Chondrocyte (in vitro differentiated cells): ENCODE results near the gene SF3B2. TPM values are rescaled to one million over a fixed set of nuclear protein-coding genes. Genes with fewer than 3 reads are reported as not detected.
A peak's percentile ranks its signal among the peaks of the same experiment; 100 is the strongest.

ENCODE experiments used
- DNase-seq: peaks from one replicate; pipeline ENCODE4 v3.0.0; 2021; ENCODE audit warnings: mixed read lengths, low spot score
- H3K27ac Mint-ChIP-seq: one replicate; pipeline ENCODE4 v1.8.0; 2021; ENCODE audit warnings: mild to moderate bottlenecking, moderate library complexity, mixed read lengths; ENCODE audit not compliant: unreplicated experiment
- H3K27me3 Mint-ChIP-seq: 2 replicates; pipeline ENCODE4 v1.8.0; 2021; ENCODE audit warnings: low read depth, mixed read lengths
- H3K36me3 Mint-ChIP-seq: 2 replicates; pipeline ENCODE4 v1.8.0; 2021; ENCODE audit warnings: low read depth, mixed read lengths
- H3K4me1 Mint-ChIP-seq: 2 replicates; pipeline ENCODE4 v1.8.0; 2021; ENCODE audit warnings: low read depth, mild to moderate bottlenecking, mixed read lengths
- H3K4me3 Mint-ChIP-seq: one replicate; pipeline ENCODE4 v1.8.0; 2021; ENCODE audit warnings: mild to moderate bottlenecking, moderate library complexity, mixed read lengths; ENCODE audit not compliant: unreplicated experiment
- H3K9me3 Mint-ChIP-seq: 2 replicates; pipeline ENCODE4 v1.8.0; 2021; ENCODE audit warnings: low read depth, mixed read lengths
- total RNA-seq: library from RNA; stranded (reverse); gene quantifications from 3 replicates; pipeline ENCODE4 v1.2.1, GENCODE V29; 2021
- TF ChIP-seq, protein P1 (sequence below): fragments of 200-600 bp; sonication (generic); IDR thresholded peaks from 2 replicates; pipeline ENCODE4 v1.5.0; 2021; ENCODE audit warnings: antibody characterized with exemption, mild to moderate bottlenecking, moderate library complexity

SF3B2 gene
- total RNA-seq, 1 donor from 2014 or later, result 142 TPM

- Mint-ChIP-seq H3K27ac (peak overlapping the region; percentile 85), H3K27me3 (no peaks in the 10 kb centered on the region), H3K36me3 (no peaks in the 10 kb centered on the region), H3K9me3 (no peaks in the 10 kb centered on the region), H3K4me1 (peaks cover 52% of the 10 kb centered on the region), H3K4me3 (no peak overlapping the region)
- TF ChIP-seq, protein P1, sequence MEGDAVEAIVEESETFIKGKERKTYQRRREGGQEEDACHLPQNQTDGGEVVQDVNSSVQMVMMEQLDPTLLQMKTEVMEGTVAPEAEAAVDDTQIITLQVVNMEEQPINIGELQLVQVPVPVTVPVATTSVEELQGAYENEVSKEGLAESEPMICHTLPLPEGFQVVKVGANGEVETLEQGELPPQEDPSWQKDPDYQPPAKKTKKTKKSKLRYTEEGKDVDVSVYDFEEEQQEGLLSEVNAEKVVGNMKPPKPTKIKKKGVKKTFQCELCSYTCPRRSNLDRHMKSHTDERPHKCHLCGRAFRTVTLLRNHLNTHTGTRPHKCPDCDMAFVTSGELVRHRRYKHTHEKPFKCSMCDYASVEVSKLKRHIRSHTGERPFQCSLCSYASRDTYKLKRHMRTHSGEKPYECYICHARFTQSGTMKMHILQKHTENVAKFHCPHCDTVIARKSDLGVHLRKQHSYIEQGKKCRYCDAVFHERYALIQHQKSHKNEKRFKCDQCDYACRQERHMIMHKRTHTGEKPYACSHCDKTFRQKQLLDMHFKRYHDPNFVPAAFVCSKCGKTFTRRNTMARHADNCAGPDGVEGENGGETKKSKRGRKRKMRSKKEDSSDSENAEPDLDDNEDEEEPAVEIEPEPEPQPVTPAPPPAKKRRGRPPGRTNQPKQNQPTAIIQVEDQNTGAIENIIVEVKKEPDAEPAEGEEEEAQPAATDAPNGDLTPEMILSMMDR, result no peak
- no peak for DNase-seq
These were observed 36.7 kb upstream of the SF3B2 start for GRCh38 chr11:66015454-66015881.

GRCh38 chr11:66015936-66016792 lies 36.0 kb upstream of the SF3B2 start:
- no peak for DNase-seq
- Mint-ChIP-seq H3K4me1 (peaks cover 55% of the 10 kb centered on the region), H3K27me3 (no peaks in the 10 kb centered on the region), H3K27ac (peak overlapping the region; percentile 85), H3K4me3 (no peak overlapping the region), H3K36me3 (no peaks in the 10 kb centered on the region), H3K9me3 (no peaks in the 10 kb centered on the region)
- TF ChIP-seq, protein P1, result no peak

GRCh38 chr11:66016793-66017177 lies 35.4 kb upstream of the SF3B2 start:
- H3K27me3 Mint-ChIP-seq, result no peaks in the 10 kb centered on the region
- peaks cover 58% of the 10 kb centered on the region for H3K4me1 Mint-ChIP-seq
- TF ChIP-seq, protein P1, result no peak
- no peaks in the 10 kb centered on the region for H3K9me3 Mint-ChIP-seq
- no peak overlapping the region for H3K4me3 Mint-ChIP-seq
- peak overlapping the region; percentile 85 for H3K27ac Mint-ChIP-seq
- DNase-seq, result no peak
- no peaks in the 10 kb centered on the region for H3K36me3 Mint-ChIP-seq

- H3K9me3 Mint-ChIP-seq, result no peaks in the 10 kb centered on the region
- peaks cover 62% of the 10 kb centered on the region for H3K4me1 Mint-ChIP-seq
- DNase-seq, result no peak
- H3K36me3 Mint-ChIP-seq, result no peaks in the 10 kb centered on the region
- no peaks in the 10 kb centered on the region for H3K27me3 Mint-ChIP-seq
- no peak overlapping the region for H3K4me3 Mint-ChIP-seq
- H3K27ac Mint-ChIP-seq, result no peak overlapping the region
- TF ChIP-seq, protein P1, result no peak
These were observed 34.8 kb upstream of the SF3B2 start for GRCh38 chr11:66017321-66017720.

GRCh38 chr11:66020212-66020611 lies 32.0 kb upstream of the SF3B2 start:
- Mint-ChIP-seq H3K9me3 (no peaks in the 10 kb centered on the region), H3K27ac (no peak overlapping the region), H3K36me3 (no peaks in the 10 kb centered on the region)

More at GRCh38 chr11:66020212-66020611, 32.0 kb upstream of the SF3B2 start:
- Mint-ChIP-seq H3K4me3 (no peak overlapping the region), H3K27me3 (peaks cover 3% of the 10 kb centered on the region), H3K4me1 (peaks cover 43% of the 10 kb centered on the region)
- DNase-seq, result no peak
- TF ChIP-seq, protein P1, result no peak
